PFSK-1 (cell line): Measurements from ENCODE around the gene CFAP410.

Experiments
- REST ChIP-seq, 2 experiments: IDR thresholded peaks; 2 replicates each; pipeline versions ENCODE4 v1.6.1 to v1.8.0; 2011 to 2012; ENCODE audit warnings: low read depth in 2 of 2, low read length in 2 of 2, control low read depth in 1 of 2, inconsistent platforms in 1 of 2, mild to moderate bottlenecking in 1 of 2, moderate library complexity in 1 of 2; ENCODE audit not compliant: insufficient read depth in 1 of 2
- SIN3A ChIP-seq: IDR thresholded peaks from 2 replicates; pipeline ENCODE4 v1.6.1; 2012; ENCODE audit warnings: mild to moderate bottlenecking, low read length, moderate library complexity, borderline replicate concordance; ENCODE audit not compliant: insufficient read depth
- TAF1 ChIP-seq: IDR thresholded peaks from 2 replicates; pipeline ENCODE4 v1.6.1; 2012; ENCODE audit warnings: low read length, control low read depth, borderline replicate concordance; ENCODE audit not compliant: insufficient read depth

- TF ChIP-seq REST (IDR thresholded peaks at IDR 0.05; ENCODE audit: insufficient read depth in 1 of 2, low read depth in 2 of 2, low read length in 2 of 2) = no peak
- TF ChIP-seq TAF1 = no peak
- no peak for TF ChIP-seq SIN3A
Measured at GRCh38 chr21:44365967-44366585, 26.9 kb upstream of the CFAP410 start.
